GM12801 (cell line): Measurements from ENCODE around the gene PIEZO1.

Source experiments
- TF ChIP-seq, protein P1 (sequence below): IDR thresholded peaks from one replicate; pipeline ENCODE4 v1.5.1; 2011; ENCODE audit warnings: control low read depth; ENCODE audit not compliant: insufficient read length; ENCODE audit errors: extremely low read depth

PIEZO1 gene

DNA sequence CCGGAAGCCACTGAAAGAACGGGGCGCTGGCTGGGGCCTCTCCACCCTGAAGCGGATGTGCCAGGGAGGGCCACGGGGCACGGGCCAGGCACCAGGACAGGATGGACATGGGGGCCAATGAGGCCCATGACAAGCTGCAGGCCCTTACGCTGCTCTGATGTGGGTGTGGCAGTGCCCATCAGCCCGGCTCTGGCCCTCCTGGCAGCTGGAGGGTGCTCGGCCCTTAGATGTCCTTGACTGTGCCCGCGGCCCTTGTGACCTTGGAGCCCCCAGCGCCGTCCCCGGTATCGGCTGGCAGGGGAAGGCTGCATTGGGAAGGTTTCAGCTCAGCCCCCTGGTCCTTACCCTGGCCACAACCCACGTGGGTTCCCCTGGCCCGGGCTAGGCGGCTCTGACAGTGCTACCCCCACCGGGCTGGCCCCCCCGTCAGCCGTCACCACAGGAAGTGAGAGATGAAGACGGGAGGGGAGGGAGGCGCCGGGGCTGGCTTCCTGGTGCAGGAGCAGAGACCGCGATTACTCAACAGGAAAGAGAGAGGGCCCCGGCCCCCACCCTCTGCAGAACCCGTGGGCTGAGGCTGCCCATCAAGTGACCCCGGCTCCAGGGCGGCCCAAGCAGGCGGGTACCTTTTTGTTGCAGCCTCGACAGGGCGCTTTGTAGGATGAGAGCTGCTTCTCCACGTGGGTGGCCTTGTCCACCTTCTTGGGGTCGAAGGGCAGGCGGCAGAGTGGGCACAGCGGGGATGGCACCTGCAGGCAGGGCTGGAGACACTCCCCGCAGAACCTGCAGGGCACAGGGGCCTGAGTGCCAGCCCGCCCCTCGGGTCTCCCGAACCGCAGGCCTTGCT is 84.2 kb downstream of the PIEZO1 start:
- TF ChIP-seq, protein P1, sequence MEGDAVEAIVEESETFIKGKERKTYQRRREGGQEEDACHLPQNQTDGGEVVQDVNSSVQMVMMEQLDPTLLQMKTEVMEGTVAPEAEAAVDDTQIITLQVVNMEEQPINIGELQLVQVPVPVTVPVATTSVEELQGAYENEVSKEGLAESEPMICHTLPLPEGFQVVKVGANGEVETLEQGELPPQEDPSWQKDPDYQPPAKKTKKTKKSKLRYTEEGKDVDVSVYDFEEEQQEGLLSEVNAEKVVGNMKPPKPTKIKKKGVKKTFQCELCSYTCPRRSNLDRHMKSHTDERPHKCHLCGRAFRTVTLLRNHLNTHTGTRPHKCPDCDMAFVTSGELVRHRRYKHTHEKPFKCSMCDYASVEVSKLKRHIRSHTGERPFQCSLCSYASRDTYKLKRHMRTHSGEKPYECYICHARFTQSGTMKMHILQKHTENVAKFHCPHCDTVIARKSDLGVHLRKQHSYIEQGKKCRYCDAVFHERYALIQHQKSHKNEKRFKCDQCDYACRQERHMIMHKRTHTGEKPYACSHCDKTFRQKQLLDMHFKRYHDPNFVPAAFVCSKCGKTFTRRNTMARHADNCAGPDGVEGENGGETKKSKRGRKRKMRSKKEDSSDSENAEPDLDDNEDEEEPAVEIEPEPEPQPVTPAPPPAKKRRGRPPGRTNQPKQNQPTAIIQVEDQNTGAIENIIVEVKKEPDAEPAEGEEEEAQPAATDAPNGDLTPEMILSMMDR = no peak

DNA sequence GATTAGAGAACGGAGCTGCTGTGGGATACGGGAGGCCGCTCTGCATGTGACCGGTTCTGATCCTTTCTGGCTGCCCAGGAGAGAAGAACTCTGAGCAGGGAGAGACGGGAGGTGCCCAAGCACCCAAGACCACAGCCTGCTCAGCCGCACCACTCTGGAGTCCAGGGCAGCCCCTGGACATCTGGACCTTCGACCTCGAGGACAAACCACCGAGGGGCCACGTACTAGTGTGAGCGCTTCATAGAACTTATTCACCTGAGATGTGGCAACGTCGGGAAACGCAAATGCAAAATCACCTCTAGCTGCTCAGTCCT is 84.7 kb downstream of the PIEZO1 start:
- TF ChIP-seq, protein P1 = no peak

DNA sequence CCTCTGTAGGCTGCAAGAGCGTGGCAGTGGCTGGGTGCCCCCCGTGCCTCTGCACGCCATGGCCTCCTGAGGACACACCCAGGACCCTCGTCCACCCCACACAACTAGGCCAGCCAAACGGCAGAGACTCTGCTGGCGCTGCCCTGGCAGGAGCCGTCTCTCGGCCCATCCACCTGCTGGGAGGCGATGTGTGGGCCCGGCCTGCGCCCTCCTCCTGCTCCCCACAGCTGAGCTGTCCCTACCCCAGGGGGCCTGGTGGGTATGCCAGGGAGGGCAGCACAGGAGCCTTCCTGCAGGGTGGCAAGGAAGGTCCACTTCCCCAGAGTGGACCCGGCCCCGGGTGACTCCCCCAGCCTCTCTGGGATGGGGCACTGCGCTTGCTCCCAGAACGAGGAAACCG is 85.8 kb downstream of the PIEZO1 start:
- TF ChIP-seq, protein P1 = no peak

DNA sequence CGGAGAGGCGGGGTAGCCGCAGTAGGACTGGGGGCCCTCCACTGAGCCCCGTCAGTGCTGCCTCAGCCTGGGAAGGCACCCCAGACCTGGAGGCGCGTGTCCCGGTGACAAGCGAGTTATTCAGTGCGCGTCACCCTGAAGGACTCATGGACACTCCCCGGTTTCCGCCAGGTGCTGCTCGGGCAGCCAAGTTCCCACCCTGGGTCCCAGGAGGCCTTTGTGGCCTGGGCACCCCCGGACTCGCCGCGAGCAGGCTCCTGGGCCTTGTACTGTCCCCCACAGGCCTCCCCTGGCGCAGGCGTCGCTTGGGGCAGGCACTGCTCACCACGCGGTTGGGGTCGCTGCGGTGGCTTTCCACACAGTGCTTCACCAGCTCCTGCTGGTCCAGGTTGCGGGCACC is 86.4 kb downstream of the PIEZO1 start:
- TF ChIP-seq, protein P1 = no peak

DNA sequence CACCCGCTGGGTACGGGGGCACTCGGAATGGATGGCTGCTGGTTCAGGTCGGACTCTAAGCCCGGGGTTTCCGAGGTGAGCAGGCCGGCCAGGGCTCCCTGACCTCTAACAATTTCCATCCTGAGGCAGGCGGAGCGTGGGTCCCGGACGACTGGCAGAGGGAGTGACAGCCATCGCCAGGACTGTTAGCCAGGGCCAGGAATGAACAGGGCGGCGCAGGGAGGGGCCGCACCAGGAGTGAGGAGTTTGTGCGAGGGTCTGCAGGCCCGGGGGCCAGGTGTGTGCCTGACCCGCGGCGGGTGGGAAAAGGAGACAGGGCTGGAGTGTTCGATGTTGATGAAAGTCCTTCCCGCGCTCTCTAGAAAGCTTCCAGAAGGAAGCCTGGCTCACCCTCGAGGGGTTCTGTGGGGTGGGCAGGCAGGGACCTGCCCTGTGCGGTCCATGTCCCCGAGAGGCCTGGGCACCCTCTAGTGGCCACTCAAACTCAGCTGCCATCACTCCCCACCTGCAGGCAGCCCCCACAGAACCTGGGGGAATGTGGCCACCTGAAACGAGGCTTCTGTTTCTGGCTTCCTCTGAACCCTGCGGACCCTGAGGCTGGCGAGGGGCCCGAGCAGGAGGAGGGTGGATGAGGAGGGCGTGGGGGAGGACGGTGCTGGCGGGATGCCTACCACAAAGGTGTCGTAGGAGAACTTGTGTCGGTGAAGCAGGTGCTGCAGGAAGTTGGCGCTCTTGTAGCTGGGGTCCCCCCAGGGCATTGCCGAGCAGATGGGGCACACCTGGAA is 87.0 kb downstream of the PIEZO1 start:
- TF ChIP-seq, protein P1 = no peak

DNA sequence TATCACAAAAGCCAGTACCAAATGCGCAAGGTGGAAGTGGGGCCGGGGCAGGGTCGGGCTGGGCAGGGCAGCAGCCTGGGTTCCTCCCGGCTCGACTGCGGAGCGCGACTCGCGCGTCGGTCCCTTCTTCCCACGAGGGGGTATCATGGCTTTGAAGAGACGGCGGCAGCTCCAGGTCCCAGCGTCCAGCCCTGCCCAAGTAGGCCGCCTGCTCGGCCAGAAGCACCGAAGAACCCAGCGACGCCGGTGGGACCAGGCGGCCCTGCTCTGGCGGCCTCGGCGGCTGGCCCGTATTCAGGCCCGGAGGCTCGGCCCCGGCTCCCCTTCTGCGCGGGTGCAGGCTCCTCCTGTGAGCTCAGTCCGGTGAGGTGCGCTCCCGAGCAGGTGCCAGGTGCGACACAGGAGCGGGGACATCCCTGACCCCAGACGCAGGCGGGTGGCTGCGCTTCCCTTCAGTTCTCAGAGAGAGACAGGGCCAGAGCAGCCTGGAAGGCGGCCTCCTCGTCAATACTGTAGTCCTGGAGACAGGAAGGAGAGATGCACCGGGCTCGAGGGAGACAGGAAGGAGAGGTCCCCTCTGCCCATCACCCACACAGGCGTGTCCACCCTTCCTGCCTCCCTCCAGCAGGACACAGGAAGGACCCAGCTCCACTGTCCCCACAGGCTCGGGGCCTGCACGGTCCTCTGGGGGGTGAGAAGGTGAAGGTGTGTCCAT is 87.7 kb downstream of the PIEZO1 start:
- TF ChIP-seq, protein P1 = no peak

DNA sequence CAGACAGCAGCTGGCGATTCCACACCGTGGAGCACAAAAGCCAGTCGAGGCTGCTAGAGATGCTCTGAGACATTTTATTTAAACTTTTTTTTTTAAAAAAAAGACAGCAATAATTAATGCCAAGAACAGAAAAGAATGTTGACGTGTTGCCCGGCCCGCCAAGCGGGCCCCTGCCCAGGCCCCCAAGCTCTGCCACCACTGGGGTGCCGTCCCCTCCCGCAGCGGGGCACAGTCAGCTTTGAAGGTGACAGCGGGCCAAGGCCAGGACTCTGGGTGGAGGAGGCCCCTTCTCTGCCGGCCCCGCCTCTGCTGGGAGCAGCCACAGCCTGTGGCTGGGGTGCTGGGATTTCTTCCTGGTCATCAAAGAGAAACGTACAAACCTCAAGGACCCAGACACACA is 88.6 kb downstream of the PIEZO1 start:
- TF ChIP-seq, protein P1 = no peak
